Osteoblast (primary cell): Measurements from ENCODE around the gene SUGP2. TPM values are rescaled to one million over a fixed set of nuclear protein-coding genes. Genes with fewer than 3 reads are reported as not detected.

ENCODE experiments used
- DNase-seq: peaks from one replicate; pipeline ENCODE4 v3.0.0; 2011; ENCODE audit warnings: low spot score, mixed read lengths; ENCODE audit not compliant: insufficient read length; ENCODE audit errors: missing footprints
- H2AFZ ChIP-seq: 2 replicates; pipeline ENCODE4 v1.6.0; 2011; ENCODE audit warnings: mild to moderate bottlenecking, low read length
- H3K27ac ChIP-seq: 2 replicates; pipeline ENCODE4 v1.5.1; 2011; ENCODE audit warnings: mild to moderate bottlenecking, low read depth, low read length, moderate library complexity
- H3K27me3 ChIP-seq: 2 replicates; pipeline ENCODE4 v1.6.0; 2012; ENCODE audit warnings: mild to moderate bottlenecking, control low read depth, inconsistent platforms, low read length, moderate library complexity; ENCODE audit not compliant: insufficient read depth
- H3K36me3 ChIP-seq: 2 replicates; pipeline ENCODE4 v1.5.1; 2011; ENCODE audit warnings: mild to moderate bottlenecking, low read length, control low read depth, moderate library complexity; ENCODE audit not compliant: insufficient read depth
- H3K4me1 ChIP-seq: 2 replicates; pipeline ENCODE4 v1.5.1; 2011; ENCODE audit warnings: mild to moderate bottlenecking, low read length, control low read depth, moderate library complexity; ENCODE audit not compliant: insufficient read depth
- H3K4me2 ChIP-seq: 2 replicates; pipeline ENCODE4 v1.6.0; 2011; ENCODE audit warnings: mild to moderate bottlenecking, low read length; ENCODE audit not compliant: insufficient read depth
- H3K4me3 ChIP-seq: fragments of 200-600 bp; sonication (generic); 3 replicates; pipeline ENCODE4 v1.5.1; 2012; ENCODE audit warnings: mild to moderate bottlenecking, low read length, inconsistent platforms; ENCODE audit not compliant: insufficient read depth
- H3K79me2 ChIP-seq: 2 replicates; pipeline ENCODE4 v1.6.0; 2012; ENCODE audit warnings: mild to moderate bottlenecking, low read length, control low read depth, inconsistent platforms; ENCODE audit not compliant: insufficient read depth
- H3K9me3 ChIP-seq: 2 replicates; pipeline ENCODE4 v1.5.1; 2011; ENCODE audit warnings: low read depth, low read length, control low read depth
- H4K20me1 ChIP-seq: 2 replicates; pipeline ENCODE4 v1.6.0; 2012; ENCODE audit warnings: mild to moderate bottlenecking, low read length, control low read depth; ENCODE audit not compliant: insufficient read depth
- total RNA-seq: library from RNA; depleted of rRNA; stranded (reverse); fragments of >200 nt; gene quantifications from 2 replicates; pipeline ENCODE4 v1.2.3, GENCODE V29; 2012
- TF ChIP-seq, protein P1 (sequence below): IDR thresholded peaks from 2 replicates; pipeline ENCODE4 v1.5.1; 2011; ENCODE audit warnings: mild to moderate bottlenecking, low read depth, low read length, moderate library complexity; ENCODE audit errors: extremely low read depth

Gene SUGP2
- total RNA-seq: 32.7 and 33.7 TPM in 2 replicates

- H4K20me1 ChIP-seq: peaks cover 36% of the 10 kb centered on the region
- H3K27me3 ChIP-seq: no peaks in the 10 kb centered on the region
- TF ChIP-seq, protein P1, sequence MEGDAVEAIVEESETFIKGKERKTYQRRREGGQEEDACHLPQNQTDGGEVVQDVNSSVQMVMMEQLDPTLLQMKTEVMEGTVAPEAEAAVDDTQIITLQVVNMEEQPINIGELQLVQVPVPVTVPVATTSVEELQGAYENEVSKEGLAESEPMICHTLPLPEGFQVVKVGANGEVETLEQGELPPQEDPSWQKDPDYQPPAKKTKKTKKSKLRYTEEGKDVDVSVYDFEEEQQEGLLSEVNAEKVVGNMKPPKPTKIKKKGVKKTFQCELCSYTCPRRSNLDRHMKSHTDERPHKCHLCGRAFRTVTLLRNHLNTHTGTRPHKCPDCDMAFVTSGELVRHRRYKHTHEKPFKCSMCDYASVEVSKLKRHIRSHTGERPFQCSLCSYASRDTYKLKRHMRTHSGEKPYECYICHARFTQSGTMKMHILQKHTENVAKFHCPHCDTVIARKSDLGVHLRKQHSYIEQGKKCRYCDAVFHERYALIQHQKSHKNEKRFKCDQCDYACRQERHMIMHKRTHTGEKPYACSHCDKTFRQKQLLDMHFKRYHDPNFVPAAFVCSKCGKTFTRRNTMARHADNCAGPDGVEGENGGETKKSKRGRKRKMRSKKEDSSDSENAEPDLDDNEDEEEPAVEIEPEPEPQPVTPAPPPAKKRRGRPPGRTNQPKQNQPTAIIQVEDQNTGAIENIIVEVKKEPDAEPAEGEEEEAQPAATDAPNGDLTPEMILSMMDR: no peak
- H3K27ac ChIP-seq: peak within 1 kb of the TSS; percentile 81
- peak; percentile 100 for DNase-seq
- H3K36me3 ChIP-seq: peaks cover 22% of the 10 kb centered on the region
- H3K79me2 ChIP-seq: peaks cover 85% of the 10 kb centered on the region
- peaks cover 19% of the 10 kb centered on the region for H3K4me1 ChIP-seq
- peak within 1 kb of the TSS; percentile 96 for H2AFZ ChIP-seq
- H3K4me3 ChIP-seq: peak within 1 kb of the TSS; percentile 94
- peak within 1 kb of the TSS; percentile 100 for H3K4me2 ChIP-seq
- no peaks in the 10 kb centered on the region for H3K9me3 ChIP-seq
These were observed at the start of gene SUGP2, which contains the start of gene ARMC6 for GRCh38 chr19:19033426-19034203. SUGP2 (minus strand) TSS chr19:19033517; CDS start chr19:19031071, 2,446 bp downstream. ARMC6 (plus strand) TSS chr19:19033603; CDS start chr19:19034210, 607 bp downstream.

DNA sequence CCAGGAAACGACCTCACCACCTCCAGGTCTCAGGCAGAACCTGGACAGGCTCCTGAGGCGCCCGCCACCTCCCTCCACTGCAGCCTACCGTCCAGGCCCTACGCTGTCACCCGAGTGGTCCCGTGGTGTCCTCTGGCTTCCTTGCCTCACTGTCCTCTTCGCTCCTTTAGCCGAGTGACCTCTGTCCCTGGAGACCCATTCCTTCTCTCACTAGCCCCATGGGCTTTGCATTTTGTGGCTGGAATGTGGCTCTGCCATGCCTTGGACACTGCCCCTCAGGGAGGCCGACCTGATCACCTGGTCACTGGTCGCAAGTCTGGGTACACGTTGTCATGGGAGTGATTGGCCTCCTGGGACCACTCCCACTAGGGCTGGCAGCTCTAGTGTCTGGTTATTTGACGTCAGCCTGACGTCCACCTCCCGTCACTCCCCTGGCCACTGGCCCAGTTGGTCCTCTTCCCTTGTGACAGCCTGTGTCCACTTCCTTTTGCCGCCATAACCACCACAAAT lies 48.4 kb upstream of the SUGP2 start:
- Histone ChIP-seq H3K36me3 (no peaks in the 10 kb centered on the region), H4K20me1 (peaks cover 3% of the 10 kb centered on the region), H3K27ac (peak overlapping the region; percentile 17), H3K4me1 (peaks cover 5% of the 10 kb centered on the region), H2AFZ (no peak overlapping the region), H3K4me2 (peak overlapping the region; percentile 4), H3K79me2 (no peaks in the 10 kb centered on the region), H3K27me3 (no peaks in the 10 kb centered on the region), H3K4me3 (no peak overlapping the region), H3K9me3 (no peaks in the 10 kb centered on the region)
- DNase-seq: peak; percentile 73
- TF ChIP-seq, protein P1: no peak

- H3K4me3 ChIP-seq: no peak overlapping the region
- TF ChIP-seq, protein P1: no peak
- peaks cover 5% of the 10 kb centered on the region for H3K4me1 ChIP-seq
- no peaks in the 10 kb centered on the region for H3K36me3 ChIP-seq
- no peak overlapping the region for H2AFZ ChIP-seq
- peaks cover 11% of the 10 kb centered on the region for H4K20me1 ChIP-seq
- H3K79me2 ChIP-seq: no peaks in the 10 kb centered on the region
- H3K4me2 ChIP-seq: no peak overlapping the region
- no peaks in the 10 kb centered on the region for H3K27me3 ChIP-seq
- no peaks in the 10 kb centered on the region for H3K9me3 ChIP-seq
- no peak for DNase-seq
- H3K27ac ChIP-seq: no peak overlapping the region
These were observed 46.3 kb upstream of the SUGP2 start for GRCh38 chr19:19079571-19079970.

- no peak overlapping the region for H3K27ac ChIP-seq
- H3K27me3 ChIP-seq: no peaks in the 10 kb centered on the region
- no peak overlapping the region for H3K4me2 ChIP-seq
- no peak overlapping the region for H3K4me3 ChIP-seq
- H4K20me1 ChIP-seq: peaks cover 11% of the 10 kb centered on the region
- DNase-seq: no peak
- H3K79me2 ChIP-seq: no peaks in the 10 kb centered on the region
- H3K4me1 ChIP-seq: peaks cover 5% of the 10 kb centered on the region
- TF ChIP-seq, protein P1: no peak
- H3K9me3 ChIP-seq: no peaks in the 10 kb centered on the region
- H3K36me3 ChIP-seq: no peaks in the 10 kb centered on the region
- H2AFZ ChIP-seq: no peak overlapping the region
These were observed 45.5 kb upstream of the SUGP2 start for GRCh38 chr19:19078801-19079200.
